Left lung (tissue), 10 donors: ENCODE measurements around the gene ARHGAP28. TPM values are rescaled to one million over a fixed set of nuclear protein-coding genes. Genes with fewer than 3 reads are reported as not detected.

Source experiments
- ATAC-seq: fragments of 200-7000 bp; cut with Tn5 transposase; one replicate; pipeline ENCODE4 v1.9.1; 2020; ENCODE audit warnings: moderate library complexity
- DNase-seq, 4 donors: peaks; one replicate each; pipeline ENCODE4 v3.0.0-alpha.2; 2013 to 2020
- H3K27ac ChIP-seq, 2 donors: fragments of 200-600 bp; sonication (generic) in 1 of 2; one replicate each; pipeline versions ENCODE4 v1.5.0 to v1.8.0; 2020 to 2021
- H3K27me3 ChIP-seq, 2 donors: fragments of 200-600 bp; sonication (generic) in 1 of 2; one replicate each; pipeline versions ENCODE4 v1.5.0 to v1.8.0; 2020 to 2021
- H3K36me3 ChIP-seq, 2 donors: fragments of 200-600 bp; sonication (generic) in 1 of 2; one replicate each; pipeline versions ENCODE4 v1.5.0 to v1.8.0; 2020 to 2021
- H3K4me1 ChIP-seq, 2 donors: fragments of 200-600 bp; one replicate each; pipeline ENCODE4 v1.8.0; 2021
- H3K4me3 ChIP-seq, 2 donors: fragments of 200-600 bp; sonication (generic) in 1 of 2; one replicate each; pipeline versions ENCODE4 v1.5.0 to v1.8.0; 2020 to 2021; ENCODE audit warnings: mild to moderate bottlenecking in 1 of 2
- H3K9me3 ChIP-seq, 2 donors: fragments of 200-600 bp; sonication (generic) in 1 of 2; one replicate each; pipeline versions ENCODE4 v1.5.0 to v1.8.0; 2020 to 2021
- intact Hi-C, 2 donors: fragments of 100-400 bp; cut with DNase I; formaldehyde crosslinking; loops; one replicate each; pipeline versions ENCODE4 v1.11.2 to v1.14.2; 2022
- polyA plus RNA-seq, 6 donors: library from polyadenylated mRNA; unstranded; fragments of 120-200 nt; gene quantifications; one replicate each; pipeline ENCODE4 v1.2.1, GENCODE V29; 2013; ENCODE audit not compliant: insufficient read length in 6 of 6
- total RNA-seq, 2 donors: library from RNA; stranded (reverse); fragmentation: NEBNext Ultra II Directional; extraction: Animal tissue kit (Norgen Biotek cat#: 25700); gene quantifications; one replicate each; pipeline ENCODE4 v1.2.1, GENCODE V29; 2021
- TF ChIP-seq, protein P1 (sequence below), 2 donors: fragments of 200-600 bp; sonication (generic) in 1 of 2; IDR thresholded peaks; one replicate each; pipeline versions ENCODE4 v1.5.0 to v1.8.0; 2021; ENCODE audit warnings: antibody characterized with exemption in 2 of 2
- donor health status: DM: no; HTN: yes; CAD: no.
- donor health status: DM: no; HTN: no; CAD: no.

The ARHGAP28 gene
- total and polyA plus RNA-seq, 8 donors = 16.6 to 262 (median 208) TPM

DNA sequence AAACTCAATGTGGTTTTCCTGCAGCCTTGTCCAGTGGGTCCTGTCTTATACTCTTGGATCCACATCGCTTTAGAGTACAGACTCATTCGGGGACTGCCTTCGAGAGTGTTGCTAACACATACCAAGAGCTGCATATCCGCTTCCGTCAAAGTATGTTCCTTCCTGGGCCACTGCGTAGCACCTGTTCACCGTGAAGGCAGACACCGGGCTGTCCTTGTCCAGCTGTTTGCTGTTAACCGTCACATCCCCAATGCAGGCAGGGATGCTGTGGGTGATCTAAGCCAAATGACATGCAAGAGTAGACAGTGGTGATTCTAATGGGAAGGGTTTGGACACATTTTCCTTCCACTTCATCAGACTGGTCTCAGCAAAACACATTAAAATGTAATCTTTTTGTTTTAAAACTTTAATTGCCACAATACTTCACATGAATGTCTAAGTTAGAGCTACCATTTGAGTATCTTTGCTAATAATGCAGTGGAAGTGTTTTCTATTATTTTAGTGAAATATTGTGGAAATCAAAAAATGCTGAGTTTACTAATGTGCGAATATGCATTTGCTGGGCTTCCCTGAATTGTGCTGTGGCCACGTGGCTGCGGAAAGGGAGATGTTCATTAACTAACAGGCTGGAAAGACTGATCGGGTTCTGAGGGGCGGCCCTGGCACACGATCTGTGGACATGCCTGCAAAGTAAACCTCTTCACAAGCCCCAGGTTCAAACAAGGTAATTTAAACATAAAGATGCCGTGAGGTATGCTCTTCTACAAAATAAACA lies 219.0 kb downstream of the ARHGAP28 start:
- Histone ChIP-seq H3K27ac (no peak overlapping the region), H3K4me3 (no peak overlapping the region), H3K27me3 (no peaks in the 10 kb centered on the region), H3K36me3 (no peaks in the 10 kb centered on the region), H3K9me3 (no peaks in the 10 kb centered on the region), H3K4me1 (peaks cover 0 to 2% of the 10 kb centered on the region in 2 donors)
- peak; percentile 35 for ATAC-seq
- DNase-seq = peak in 2 of 4 donors; percentile 79 to 81
- intact Hi-C loops = no loop called here
- TF ChIP-seq, protein P1, sequence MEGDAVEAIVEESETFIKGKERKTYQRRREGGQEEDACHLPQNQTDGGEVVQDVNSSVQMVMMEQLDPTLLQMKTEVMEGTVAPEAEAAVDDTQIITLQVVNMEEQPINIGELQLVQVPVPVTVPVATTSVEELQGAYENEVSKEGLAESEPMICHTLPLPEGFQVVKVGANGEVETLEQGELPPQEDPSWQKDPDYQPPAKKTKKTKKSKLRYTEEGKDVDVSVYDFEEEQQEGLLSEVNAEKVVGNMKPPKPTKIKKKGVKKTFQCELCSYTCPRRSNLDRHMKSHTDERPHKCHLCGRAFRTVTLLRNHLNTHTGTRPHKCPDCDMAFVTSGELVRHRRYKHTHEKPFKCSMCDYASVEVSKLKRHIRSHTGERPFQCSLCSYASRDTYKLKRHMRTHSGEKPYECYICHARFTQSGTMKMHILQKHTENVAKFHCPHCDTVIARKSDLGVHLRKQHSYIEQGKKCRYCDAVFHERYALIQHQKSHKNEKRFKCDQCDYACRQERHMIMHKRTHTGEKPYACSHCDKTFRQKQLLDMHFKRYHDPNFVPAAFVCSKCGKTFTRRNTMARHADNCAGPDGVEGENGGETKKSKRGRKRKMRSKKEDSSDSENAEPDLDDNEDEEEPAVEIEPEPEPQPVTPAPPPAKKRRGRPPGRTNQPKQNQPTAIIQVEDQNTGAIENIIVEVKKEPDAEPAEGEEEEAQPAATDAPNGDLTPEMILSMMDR (IDR thresholded peaks at IDR 0.05) = no peak

GRCh38 chr18:6949800-6950586 lies 220.5 kb downstream of the ARHGAP28 start:
- no peak overlapping the region for H3K27ac ChIP-seq
- intact Hi-C loops = no loop called here
- ATAC-seq = no peak

DNA sequence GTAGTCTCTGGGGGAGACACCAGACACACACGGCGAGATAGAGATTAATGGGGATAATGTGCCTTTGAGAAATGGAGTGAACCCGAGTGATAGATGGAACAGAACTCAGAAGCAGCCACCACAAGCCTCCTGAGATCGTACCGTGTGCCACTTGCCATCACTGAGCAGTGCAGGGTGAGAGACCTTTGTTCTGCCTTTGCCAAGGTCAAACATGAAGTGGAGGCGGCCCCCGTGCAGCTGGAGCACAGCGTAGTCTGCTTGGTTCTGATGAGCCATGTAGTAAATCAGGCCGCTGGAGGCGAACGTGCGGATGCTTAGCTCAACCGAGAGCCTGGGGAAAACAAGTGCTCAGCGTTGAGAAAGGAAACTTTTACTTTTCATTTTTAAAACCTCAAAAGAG lies 221.1 kb downstream of the ARHGAP28 start:
- Histone ChIP-seq H3K4me1 (peaks cover 0 to 2% of the 10 kb centered on the region in 2 donors), H3K36me3 (no peaks in the 10 kb centered on the region), H3K27ac (no peak overlapping the region), H3K9me3 (no peaks in the 10 kb centered on the region), H3K27me3 (no peaks in the 10 kb centered on the region), H3K4me3 (no peak overlapping the region)
- ATAC-seq (no peak), DNase-seq (no peak)
- TF ChIP-seq, protein P1 (IDR thresholded peaks at IDR 0.05) = no peak
- intact Hi-C loops = no loop called here

More at GRCh38 chr18:6949800-6950586, 220.5 kb downstream of the ARHGAP28 start:
- no peak for DNase-seq
- Histone ChIP-seq H3K27me3 (no peaks in the 10 kb centered on the region), H3K36me3 (no peaks in the 10 kb centered on the region), H3K9me3 (no peaks in the 10 kb centered on the region), H3K4me1 (peaks cover 0 to 2% of the 10 kb centered on the region in 2 donors), H3K4me3 (no peak overlapping the region)
- TF ChIP-seq, protein P1 (IDR thresholded peaks at IDR 0.05) = no peak

DNA sequence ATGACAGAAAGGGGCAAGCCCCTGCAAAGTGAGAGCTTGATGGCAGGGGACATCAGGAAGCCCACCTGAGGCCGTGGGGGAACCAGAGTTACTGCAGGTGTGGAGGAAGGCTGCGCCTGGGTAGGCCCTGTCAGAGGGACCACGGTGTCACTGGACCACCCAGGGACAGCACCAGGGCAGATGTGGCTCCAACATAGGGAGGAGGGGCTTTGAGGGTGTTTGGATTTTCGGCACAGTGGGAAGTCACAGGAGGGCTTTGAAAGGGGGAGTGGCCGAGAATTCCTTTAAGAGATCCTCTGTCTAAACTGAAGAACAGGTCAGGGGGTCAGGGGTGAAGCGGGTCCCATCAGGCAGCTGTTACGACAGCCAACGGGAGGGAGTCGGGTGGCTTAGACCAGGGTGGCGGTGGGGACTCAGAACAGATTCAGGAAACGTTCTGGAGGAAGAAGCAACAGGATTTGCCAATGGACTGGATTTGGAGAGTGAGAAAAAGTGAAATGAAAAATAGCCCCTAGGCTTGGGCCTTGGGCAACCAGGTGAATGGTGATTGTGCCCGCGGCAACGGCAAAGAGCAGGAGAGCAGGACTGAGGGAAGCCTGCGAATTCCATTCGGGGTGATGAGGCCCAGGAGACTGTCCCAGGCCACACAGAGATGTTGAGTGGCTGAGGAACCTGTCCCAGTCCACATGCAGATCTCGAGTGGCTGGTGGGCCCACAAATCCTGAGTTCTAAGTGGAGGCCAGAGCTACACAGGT lies 222.0 kb downstream of the ARHGAP28 start:
- no peak overlapping the region for H3K4me3 ChIP-seq
- H3K27ac ChIP-seq = no peak overlapping the region
- intact Hi-C loops = no loop called here
- ATAC-seq (no peak), DNase-seq (no peak)
- no peaks in the 10 kb centered on the region for H3K9me3 ChIP-seq
- no peaks in the 10 kb centered on the region for H3K27me3 ChIP-seq
- peaks cover 0 to 2% of the 10 kb centered on the region in 2 donors for H3K4me1 ChIP-seq
- H3K36me3 ChIP-seq = no peaks in the 10 kb centered on the region
- TF ChIP-seq, protein P1 (IDR thresholded peaks at IDR 0.05) = no peak
